IMR-90 (cell line): ENCODE results near the gene CCR5AS.

Experiments used
- ATAC-seq: fragments of 200-7000 bp; cut with Tn5 transposase; 2 replicates; pipeline ENCODE4 v1.9.1; 2020; ENCODE audit warnings: low read depth, mild to moderate bottlenecking, moderate library complexity
- BruUV-seq: library from RNA; stranded (reverse); fragments of 400-500 nt; replicated peaks from 2 replicates; lab custom pipeline; 2021; lab: Mats Ljungman, UMichigan
- CTCF ChIA-PET: fragments of 300-600 bp; formaldehyde crosslinking; extraction: SDS; loops from one replicate; lab custom pipeline; 2021; ENCODE audit warnings: antibody characterized with exemption; lab: Yijun Ruan, JAX
- POLR2A ChIA-PET: fragments of 300-600 bp; sonication (Branson Sonifier 250); formaldehyde crosslinking; loops from one replicate; lab custom pipeline; 2022; ENCODE audit warnings: antibody characterized with exemption; ENCODE audit not compliant: unreplicated experiment; lab: Charles Lee
- DNase-seq: peaks from one replicate; pipeline ENCODE4 v3.0.0; 2013
- H2AFZ ChIP-seq: replicated peaks from 2 replicates; pipeline ENCODE3; 2013; ENCODE audit warnings: low read length, mild to moderate bottlenecking; ENCODE audit not compliant: poor library complexity
- H2AK5ac ChIP-seq: 2 replicates; pipeline ENCODE4 v1.6.1; 2013; ENCODE audit warnings: low read depth, low read length, inconsistent platforms
- H2AK9ac ChIP-seq: replicated peaks from 2 replicates; pipeline ENCODE3; 2013; ENCODE audit warnings: mild to moderate bottlenecking, low read depth, low read length, moderate library complexity; ENCODE audit not compliant: poor library complexity
- H2BK120ac ChIP-seq: 2 replicates; pipeline ENCODE4 v1.6.1; 2013; ENCODE audit warnings: low read depth, low read length, inconsistent platforms
- H2BK15ac ChIP-seq: 3 replicates; pipeline ENCODE4 v1.6.1; 2013; ENCODE audit warnings: low read depth, low read length, inconsistent platforms
- H2BK20ac ChIP-seq: 2 replicates; pipeline ENCODE4 v1.6.1; 2013; ENCODE audit warnings: low read depth, mild to moderate bottlenecking, inconsistent platforms, low read length, moderate library complexity
- H2BK5ac ChIP-seq: 2 replicates; pipeline ENCODE4 v1.6.1; 2013; ENCODE audit warnings: mild to moderate bottlenecking, low read depth, low read length, inconsistent platforms; ENCODE audit not compliant: poor library complexity, severe bottlenecking
- H3K14ac ChIP-seq: replicated peaks from 2 replicates; pipeline ENCODE4 v1.6.1; 2013; ENCODE audit warnings: low read depth, low read length, inconsistent platforms
- H3K18ac ChIP-seq: 2 replicates; pipeline ENCODE4 v1.6.1; 2013; ENCODE audit warnings: low read depth, low read length, control low read depth
- H3K23ac ChIP-seq: 2 replicates; pipeline ENCODE4 v1.6.1; 2013; ENCODE audit warnings: low read depth, low read length, inconsistent platforms
- H3K27ac ChIP-seq: 2 replicates; pipeline ENCODE4 v1.5.1; 2013; ENCODE audit warnings: mild to moderate bottlenecking, control low read depth, low read length; ENCODE audit not compliant: insufficient read depth
- H3K27me3 ChIP-seq: 2 replicates; pipeline ENCODE4 v1.6.1; 2013; ENCODE audit warnings: low read length; ENCODE audit not compliant: control insufficient read depth, insufficient read depth
- H3K36me3 ChIP-seq: 2 replicates; pipeline ENCODE4 v1.6.1; 2013; ENCODE audit warnings: low read length, mixed read lengths; ENCODE audit not compliant: control insufficient read depth, insufficient read depth
- H3K4ac ChIP-seq: 2 replicates; pipeline ENCODE4 v1.6.1; 2013; ENCODE audit warnings: low read depth, low read length, inconsistent platforms
- H3K4me1 ChIP-seq: 2 replicates; pipeline ENCODE4 v1.6.1; 2013; ENCODE audit warnings: low read length, mixed read lengths; ENCODE audit not compliant: control insufficient read depth, insufficient read depth
- H3K4me2 ChIP-seq: 2 replicates; pipeline ENCODE4 v1.6.1; 2013; ENCODE audit warnings: low read depth, mild to moderate bottlenecking, control low read depth, low read length, moderate library complexity
- H3K4me3 ChIP-seq: 2 replicates; pipeline ENCODE4 v1.5.1; 2013; ENCODE audit warnings: low read depth, mild to moderate bottlenecking, control low read depth, low read length, moderate library complexity; ENCODE audit not compliant: insufficient read depth
- H3K56ac ChIP-seq: 2 replicates; pipeline ENCODE4 v1.6.1; 2013; ENCODE audit warnings: low read length, inconsistent platforms; ENCODE audit not compliant: insufficient read depth; ENCODE audit errors: extremely low read depth
- H3K79me1 ChIP-seq, 2 experiments: 2 replicates each; pipeline ENCODE4 v1.6.1; 2013; ENCODE audit warnings: low read length in 2 of 2, inconsistent platforms in 1 of 2, low read depth in 1 of 2
- H3K9ac ChIP-seq: 2 replicates; pipeline ENCODE4 v1.6.1; 2013; ENCODE audit warnings: low read depth, low read length, control low read depth
- H3K9me1 ChIP-seq: 2 replicates; pipeline ENCODE4 v1.6.1; 2013; ENCODE audit warnings: low read length, inconsistent platforms; ENCODE audit not compliant: insufficient read depth
- H3K9me3 ChIP-seq: 2 replicates; pipeline ENCODE4 v1.6.1; 2013; ENCODE audit warnings: low read length; ENCODE audit not compliant: control insufficient read depth, insufficient read depth
- H4K20me1 ChIP-seq: 2 replicates; pipeline ENCODE4 v1.6.1; 2013; ENCODE audit warnings: low read length, inconsistent platforms; ENCODE audit not compliant: insufficient read depth
- H4K5ac ChIP-seq: 2 replicates; pipeline ENCODE4 v1.6.1; 2013; ENCODE audit warnings: mild to moderate bottlenecking, low read depth, low read length, control low read depth
- H4K8ac ChIP-seq, 2 experiments: 2 replicates each; pipeline ENCODE4 v1.6.1; 2013; ENCODE audit warnings: low read depth in 2 of 2, low read length in 2 of 2, control low read depth in 1 of 2, inconsistent platforms in 1 of 2
- H4K91ac ChIP-seq: 2 replicates; pipeline ENCODE4 v1.6.1; 2013; ENCODE audit warnings: low read depth, low read length, inconsistent platforms; ENCODE audit not compliant: insufficient read depth
- CTCF ChIP-seq: conservative IDR thresholded peaks from 2 replicates; pipeline ENCODE4 v1.5.1; 2012; ENCODE audit warnings: mild to moderate bottlenecking, low read depth, low read length, improper control_type of control experiment
- MAFK ChIP-seq: IDR thresholded peaks from 2 replicates; pipeline ENCODE4 v1.6.1; 2012; ENCODE audit warnings: low read depth, low read length, improper control_type of control experiment
- USF2 ChIP-seq: fragments of 150-350 bp; IDR thresholded peaks from 2 replicates; pipeline ENCODE4 v1.6.1; 2017; ENCODE audit warnings: mild to moderate bottlenecking, antibody characterized with exemption, low read length, low read depth
- WGBS, 2 experiments: methylation state at CpG; one replicate each; pipeline versions ENCODE4 v1.1.5 to v1.1.7; 2013; ENCODE audit warnings: missing lambda C conversion rate in 2 of 2; ENCODE audit not compliant: insufficient read length in 1 of 2; ENCODE audit errors: extremely low coverage in 2 of 2; 5-methylcytosine and 5-hydroxymethylcytosine counted together
- dilution Hi-C: fragments of 300-500 bp; cut with HindIII; formaldehyde crosslinking; loops from one replicate; pipeline ENCODE4 v1.14.3; 2018; ENCODE audit warnings: low sequenced_read_pairs; ENCODE audit not compliant: unreplicated experiment
- in situ Hi-C: fragments of 300-500 bp; cut with MboI; formaldehyde crosslinking; loops from 3 replicates; pipeline ENCODE4 v1.14.3; 2019; ENCODE audit warnings: low sequenced_read_pairs, inconsistent platforms, mixed read lengths
- intact Hi-C: fragments of 100-400 bp; cut with micrococcal nuclease; formaldehyde crosslinking; loops from 2 replicates; pipeline ENCODE4 v1.10.0; 2022

The CCR5AS gene

GRCh38 chr3:46449755-46450552 lies 43.1 kb upstream of the CCR5AS start (continued):
- no peak for TF ChIP-seq MAFK

DNA sequence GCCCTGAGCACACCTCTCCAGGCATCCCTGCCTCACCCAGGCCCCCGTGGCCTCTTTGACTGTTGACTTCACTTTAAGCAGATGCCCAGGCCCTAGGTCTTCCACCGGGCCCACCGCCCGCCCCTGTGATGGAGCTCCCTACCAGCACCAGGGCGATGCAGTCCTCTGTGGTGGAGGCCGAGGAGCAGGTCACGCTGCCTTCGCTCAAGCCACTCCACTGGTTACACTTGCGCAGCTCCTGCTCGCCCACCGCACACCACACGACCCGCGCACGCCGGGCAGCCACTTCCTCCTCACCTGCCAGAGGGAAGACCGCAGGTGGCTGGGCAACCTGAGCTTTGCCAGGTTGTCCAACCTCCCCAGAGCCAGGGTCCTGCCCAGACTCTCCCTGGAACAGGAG lies 41.9 kb upstream of the CCR5AS start:
- H3K9me1 ChIP-seq, result no peaks in the 10 kb centered on the region
- ChIA-PET POLR2A (no interaction called here), CTCF (interaction anchor here (1.7 kb wide), 1 partner anchor 10 kb away, joined by 7 read pairs; no protein-coding TSS in a partner anchor)
- no peak overlapping the region for H3K18ac ChIP-seq
- H3K23ac ChIP-seq, result no peak overlapping the region
- DNase-seq (no peak), ATAC-seq (no peak)
- H2BK15ac ChIP-seq, result no peak overlapping the region
- H3K4me3 ChIP-seq, result no peak overlapping the region
- H3K9ac ChIP-seq, result no peak overlapping the region
- no peak overlapping the region for H4K5ac ChIP-seq
- H3K36me3 ChIP-seq, result no peaks in the 10 kb centered on the region
- peaks cover under 1% of the 10 kb centered on the region; the same call in 1 of the 2 replicates for H3K9me3 ChIP-seq
- dilution Hi-C loops, result no loop called here
- no peak overlapping the region for H3K14ac ChIP-seq
- H3K79me1 ChIP-seq, result no peaks in the 10 kb centered on the region
- no peak overlapping the region for H4K8ac ChIP-seq
- no peaks in the 10 kb centered on the region for H4K20me1 ChIP-seq
- TF ChIP-seq CTCF, result no peak
- TF ChIP-seq USF2, result no peak
- in situ Hi-C loops, result no loop called here
- H2AK9ac ChIP-seq, result no peak overlapping the region
- no peak overlapping the region for H2BK120ac ChIP-seq
- H3K27ac ChIP-seq, result no peak overlapping the region
- H3K56ac ChIP-seq, result no peak overlapping the region
- H3K27me3 ChIP-seq, result peaks cover 49% of the 10 kb centered on the region
- no peak overlapping the region for H2BK20ac ChIP-seq
- no peak overlapping the region for H3K4ac ChIP-seq
- H3K4me1 ChIP-seq, result no peaks in the 10 kb centered on the region
- H4K91ac ChIP-seq, result no peak overlapping the region
- no peak overlapping the region for H2AFZ ChIP-seq
- no peak overlapping the region for H2AK5ac ChIP-seq
- intact Hi-C loops, result no loop called here
- 78% methylated on average over 5 of the region's 17 CpGs; no CpG with 5 or more reads in 1 of the 2 experiments for WGBS, 2 experiments
- H3K4me2 ChIP-seq, result no peak overlapping the region
- H2BK5ac ChIP-seq, result no peak overlapping the region
- no TSS peak for BruUV-seq
